ENCODE measurements around the gene UCK1.

UCK1 gene

GRCh38 chr9:131520503-131520902, 10.6 kb downstream of the UCK1 start:
- H3K9me2 ChIP-seq (replicated peaks; ENCODE audit: low read depth, low read length) = no peaks in the 10 kb centered on the region
- no peaks in the 10 kb centered on the region for H3F3A ChIP-seq (ENCODE audit: low read depth)
- H3K79me2 ChIP-seq (ENCODE audit: insufficient read depth, low read length) = no peaks in the 10 kb centered on the region
- H3K9me3 ChIP-seq (ENCODE audit: insufficient read depth, low read depth, low read length) = no peaks in the 10 kb centered on the region
- H3K27me3 ChIP-seq (ENCODE audit: insufficient read depth, low read length, poor library complexity, severe bottlenecking) = no peaks in the 10 kb centered on the region
- no peaks in the 10 kb centered on the region for H3K4me1 ChIP-seq (ENCODE audit: insufficient read depth, low read length, poor library complexity, severe bottlenecking)
- no peak overlapping the region for H3K4me3 ChIP-seq (ENCODE audit: low read length, poor library complexity, severe bottlenecking)
- H4K20me1 ChIP-seq (ENCODE audit: insufficient read depth, low read length, poor library complexity, severe bottlenecking) = no peaks in the 10 kb centered on the region
- H3K4me2 ChIP-seq (ENCODE audit: low read depth, low read length, poor library complexity, severe bottlenecking) = no peak overlapping the region
- H3K9ac ChIP-seq (ENCODE audit: low read depth, low read length, poor library complexity, severe bottlenecking) = no peak overlapping the region
- H2AFZ ChIP-seq (ENCODE audit: low read length) = no peak overlapping the region
- H3K36me3 ChIP-seq (ENCODE audit: insufficient read depth, low read length) = peaks cover 68% of the 10 kb centered on the region; the same call in 1 of the 2 replicates
- no peak for TF ChIP-seq EZH2phosphoT487 (IDR thresholded peaks at IDR 0.05; ENCODE audit: borderline replicate concordance)
- TF ChIP-seq, protein P1, sequence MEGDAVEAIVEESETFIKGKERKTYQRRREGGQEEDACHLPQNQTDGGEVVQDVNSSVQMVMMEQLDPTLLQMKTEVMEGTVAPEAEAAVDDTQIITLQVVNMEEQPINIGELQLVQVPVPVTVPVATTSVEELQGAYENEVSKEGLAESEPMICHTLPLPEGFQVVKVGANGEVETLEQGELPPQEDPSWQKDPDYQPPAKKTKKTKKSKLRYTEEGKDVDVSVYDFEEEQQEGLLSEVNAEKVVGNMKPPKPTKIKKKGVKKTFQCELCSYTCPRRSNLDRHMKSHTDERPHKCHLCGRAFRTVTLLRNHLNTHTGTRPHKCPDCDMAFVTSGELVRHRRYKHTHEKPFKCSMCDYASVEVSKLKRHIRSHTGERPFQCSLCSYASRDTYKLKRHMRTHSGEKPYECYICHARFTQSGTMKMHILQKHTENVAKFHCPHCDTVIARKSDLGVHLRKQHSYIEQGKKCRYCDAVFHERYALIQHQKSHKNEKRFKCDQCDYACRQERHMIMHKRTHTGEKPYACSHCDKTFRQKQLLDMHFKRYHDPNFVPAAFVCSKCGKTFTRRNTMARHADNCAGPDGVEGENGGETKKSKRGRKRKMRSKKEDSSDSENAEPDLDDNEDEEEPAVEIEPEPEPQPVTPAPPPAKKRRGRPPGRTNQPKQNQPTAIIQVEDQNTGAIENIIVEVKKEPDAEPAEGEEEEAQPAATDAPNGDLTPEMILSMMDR (conservative IDR thresholded peaks at IDR 0.05; ENCODE audit: low read length) = no peak

DNA sequence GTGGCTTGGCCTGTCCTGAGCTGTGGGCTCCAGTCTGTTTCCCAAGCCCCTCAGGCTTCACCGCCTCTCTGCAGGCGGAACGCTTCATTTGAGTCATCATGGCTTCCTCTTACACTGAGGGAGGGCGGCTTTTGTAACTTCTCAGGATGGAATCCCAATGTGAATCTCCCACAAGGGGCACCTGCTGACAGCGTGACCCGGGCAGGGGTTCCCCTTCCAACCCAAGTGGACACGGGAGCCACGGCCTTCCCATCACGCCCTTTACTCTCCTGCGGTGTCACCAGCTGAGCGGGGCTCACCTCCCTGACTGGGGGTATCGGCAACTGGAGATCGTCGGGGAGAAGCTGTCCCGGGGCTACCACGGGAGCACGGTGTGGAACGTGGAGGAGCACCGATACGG, 12.5 kb downstream of the UCK1 start:
- H3K4me2 ChIP-seq (ENCODE audit: low read depth, low read length, poor library complexity, severe bottlenecking) = no peak overlapping the region
- H3K36me3 ChIP-seq (ENCODE audit: insufficient read depth, low read length) = peaks cover 57% of the 10 kb centered on the region; the same call in 1 of the 2 replicates
- no peaks in the 10 kb centered on the region for H3K9me2 ChIP-seq (replicated peaks; ENCODE audit: low read depth, low read length)
- no peaks in the 10 kb centered on the region for H3K79me2 ChIP-seq (ENCODE audit: insufficient read depth, low read length)
- H3K9me3 ChIP-seq (ENCODE audit: insufficient read depth, low read depth, low read length) = no peaks in the 10 kb centered on the region
- H2AFZ ChIP-seq (ENCODE audit: low read length) = no peak overlapping the region
- H3F3A ChIP-seq (ENCODE audit: low read depth) = no peaks in the 10 kb centered on the region
- no peaks in the 10 kb centered on the region for H3K4me1 ChIP-seq (ENCODE audit: insufficient read depth, low read length, poor library complexity, severe bottlenecking)
- no peaks in the 10 kb centered on the region for H3K27me3 ChIP-seq (ENCODE audit: insufficient read depth, low read length, poor library complexity, severe bottlenecking)
- H3K9ac ChIP-seq (ENCODE audit: low read depth, low read length, poor library complexity, severe bottlenecking) = no peak overlapping the region
- H4K20me1 ChIP-seq (ENCODE audit: insufficient read depth, low read length, poor library complexity, severe bottlenecking) = no peaks in the 10 kb centered on the region
- TF ChIP-seq EZH2phosphoT487 (IDR thresholded peaks at IDR 0.05; ENCODE audit: borderline replicate concordance) = no peak
- TF ChIP-seq, protein P1 (conservative IDR thresholded peaks at IDR 0.05; ENCODE audit: low read length) = no peak
- H3K4me3 ChIP-seq (ENCODE audit: low read length, poor library complexity, severe bottlenecking) = no peak overlapping the region

DNA sequence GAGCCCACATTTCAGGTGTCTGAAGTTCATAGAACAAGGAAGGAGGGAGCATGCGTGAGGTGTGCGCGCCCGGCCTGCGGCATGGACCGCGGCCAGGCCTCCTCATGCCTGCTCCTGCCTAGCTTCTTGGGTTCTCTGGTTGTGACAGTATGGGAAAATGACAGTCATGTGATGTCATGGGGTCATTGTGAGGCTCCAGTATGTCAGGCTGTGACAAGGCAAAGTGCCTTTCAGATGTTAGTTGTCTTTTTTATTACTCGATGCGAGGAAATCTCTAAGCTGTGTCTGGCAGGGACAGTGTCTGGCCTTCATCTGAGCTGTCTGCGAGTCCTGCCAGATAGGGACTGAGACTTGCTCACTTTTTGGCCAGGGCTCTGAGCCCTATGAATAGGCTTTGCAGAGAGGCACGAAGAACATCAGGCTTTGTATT, 13.3 kb downstream of the UCK1 start:
- no peaks in the 10 kb centered on the region for H3K4me1 ChIP-seq (ENCODE audit: insufficient read depth, low read length, poor library complexity, severe bottlenecking)
- no peak overlapping the region for H3K4me2 ChIP-seq (ENCODE audit: low read depth, low read length, poor library complexity, severe bottlenecking)
- peaks cover 49% of the 10 kb centered on the region; the same call in 1 of the 2 replicates for H3K36me3 ChIP-seq (ENCODE audit: insufficient read depth, low read length)
- H3K79me2 ChIP-seq (ENCODE audit: insufficient read depth, low read length) = no peaks in the 10 kb centered on the region
- no peaks in the 10 kb centered on the region for H4K20me1 ChIP-seq (ENCODE audit: insufficient read depth, low read length, poor library complexity, severe bottlenecking)
- no peaks in the 10 kb centered on the region for H3F3A ChIP-seq (ENCODE audit: low read depth)
- H3K9me3 ChIP-seq (ENCODE audit: insufficient read depth, low read depth, low read length) = no peaks in the 10 kb centered on the region
- H3K4me3 ChIP-seq (ENCODE audit: low read length, poor library complexity, severe bottlenecking) = no peak overlapping the region
- no peaks in the 10 kb centered on the region for H3K9me2 ChIP-seq (replicated peaks; ENCODE audit: low read depth, low read length)
- TF ChIP-seq, protein P1 (conservative IDR thresholded peaks at IDR 0.05; ENCODE audit: low read length) = no peak
- no peak for TF ChIP-seq EZH2phosphoT487 (IDR thresholded peaks at IDR 0.05; ENCODE audit: borderline replicate concordance)
- H2AFZ ChIP-seq (ENCODE audit: low read length) = no peak overlapping the region
- no peaks in the 10 kb centered on the region for H3K27me3 ChIP-seq (ENCODE audit: insufficient read depth, low read length, poor library complexity, severe bottlenecking)
- H3K9ac ChIP-seq (ENCODE audit: low read depth, low read length, poor library complexity, severe bottlenecking) = no peak overlapping the region
